H9 (cell line): ENCODE data around the gene IFT25. TPM values are rescaled to one million over a fixed set of nuclear protein-coding genes. Genes with fewer than 3 reads are reported as not detected.
"Not testable (repeated sequence)": the region's sequence is repeated elsewhere in the genome, so short reads cannot be mapped to it uniquely, and the experiment has no call there.

Source experiments
- DNase-seq: peaks from one replicate; pipeline ENCODE4 v3.0.0-alpha.2; 2017
- H2AFZ ChIP-seq: one replicate; pipeline ENCODE4 v1.6.1; 2013; ENCODE audit warnings: mild to moderate bottlenecking, low read length, control low read depth, moderate library complexity
- H2AK5ac ChIP-seq: 2 replicates; pipeline ENCODE4 v1.6.1; 2013; ENCODE audit warnings: low read length, control low read depth, mixed read lengths; ENCODE audit not compliant: insufficient read length
- H2BK120ac ChIP-seq: one replicate; pipeline ENCODE4 v1.6.1; 2013; ENCODE audit warnings: low read depth, mild to moderate bottlenecking, low read length, control low read depth, inconsistent platforms; ENCODE audit not compliant: poor library complexity, severe bottlenecking
- H2BK12ac ChIP-seq: 2 replicates; pipeline ENCODE4 v1.6.1; 2013; ENCODE audit warnings: low read length, control low read depth, mixed read lengths, low read depth; ENCODE audit not compliant: insufficient read length
- H2BK15ac ChIP-seq: 2 replicates; pipeline ENCODE4 v1.6.1; 2013; ENCODE audit warnings: low read depth, low read length, control low read depth
- H2BK20ac ChIP-seq: one replicate; pipeline ENCODE4 v1.6.1; 2013; ENCODE audit warnings: low read depth, mild to moderate bottlenecking, low read length, control low read depth, inconsistent platforms; ENCODE audit not compliant: poor library complexity, severe bottlenecking
- H2BK5ac ChIP-seq: 2 replicates; pipeline ENCODE4 v1.6.1; 2013; ENCODE audit warnings: low read length, control low read depth, mixed read lengths; ENCODE audit not compliant: insufficient read length
- H3K14ac ChIP-seq: 2 replicates; pipeline ENCODE4 v1.6.1; 2013; ENCODE audit warnings: low read length, control low read depth; ENCODE audit not compliant: insufficient read depth
- H3K18ac ChIP-seq: 2 replicates; pipeline ENCODE4 v1.6.1; 2013; ENCODE audit warnings: low read depth, mild to moderate bottlenecking, mixed read lengths, low read length, control low read depth; ENCODE audit not compliant: insufficient read length
- H3K23ac ChIP-seq: 2 replicates; pipeline ENCODE4 v1.6.1; 2013; ENCODE audit warnings: low read length, control low read depth, mixed read lengths, low read depth; ENCODE audit not compliant: insufficient read length
- H3K23me2 ChIP-seq: 2 replicates; pipeline ENCODE4 v1.6.1; 2013; ENCODE audit warnings: low read depth, mild to moderate bottlenecking, mixed read lengths, low read length, control low read depth; ENCODE audit not compliant: insufficient read length, poor library complexity, severe bottlenecking
- H3K27ac ChIP-seq: 2 replicates; pipeline ENCODE4 v1.5.1; 2013; ENCODE audit warnings: low read length, control low read depth, mixed read lengths, low read depth; ENCODE audit not compliant: insufficient read length
- H3K27me3 ChIP-seq: 2 replicates; pipeline ENCODE4 v1.6.1; 2013; ENCODE audit warnings: low read length, control low read depth, inconsistent platforms; ENCODE audit not compliant: insufficient read depth
- H3K4ac ChIP-seq: 2 replicates; pipeline ENCODE4 v1.6.1; 2013; ENCODE audit warnings: low read depth, mild to moderate bottlenecking, control low read depth, inconsistent platforms, low read length, moderate library complexity
- H3K4me1 ChIP-seq: 2 replicates; pipeline ENCODE4 v1.6.1; 2013; ENCODE audit warnings: low read length, control low read depth, inconsistent platforms; ENCODE audit not compliant: insufficient read depth
- H3K4me2 ChIP-seq: 2 replicates; pipeline ENCODE4 v1.6.1; 2013; ENCODE audit warnings: low read length, control low read depth, mixed read lengths; ENCODE audit not compliant: insufficient read length, insufficient read depth
- H3K56ac ChIP-seq: 2 replicates; pipeline ENCODE4 v1.6.1; 2013; ENCODE audit warnings: low read depth, mild to moderate bottlenecking, mixed read lengths, low read length, control low read depth; ENCODE audit not compliant: insufficient read length
- H3K79me1 ChIP-seq: 2 replicates; pipeline ENCODE4 v1.6.1; 2013; ENCODE audit warnings: low read depth, mild to moderate bottlenecking, moderate library complexity, low read length, control low read depth, inconsistent platforms; ENCODE audit not compliant: insufficient read depth, poor library complexity, severe bottlenecking
- H3K79me2 ChIP-seq: 2 replicates; pipeline ENCODE4 v1.6.1; 2013; ENCODE audit warnings: low read length, control low read depth, inconsistent platforms; ENCODE audit not compliant: insufficient read depth
- H3K9ac ChIP-seq: 2 replicates; pipeline ENCODE4 v1.6.1; 2013; ENCODE audit warnings: low read length, control low read depth, mixed read lengths; ENCODE audit not compliant: insufficient read length; ENCODE audit errors: extremely low read depth
- H3K9me3 ChIP-seq: one replicate; pipeline ENCODE4 v1.6.1; 2013; ENCODE audit warnings: low read depth, low read length, inconsistent platforms; ENCODE audit not compliant: control insufficient read depth
- H3T11ph ChIP-seq: one replicate; pipeline ENCODE4 v1.6.1; 2013; ENCODE audit warnings: mild to moderate bottlenecking, low read length, control low read depth, inconsistent platforms
- H4K20me1 ChIP-seq: one replicate; pipeline ENCODE4 v1.6.1; 2013; ENCODE audit not compliant: control insufficient read depth, insufficient read length, insufficient read depth
- H4K5ac ChIP-seq: 2 replicates; pipeline ENCODE4 v1.6.1; 2013; ENCODE audit warnings: low read depth, mild to moderate bottlenecking, mixed read lengths, low read length, control low read depth; ENCODE audit not compliant: insufficient read length
- H4K8ac ChIP-seq: replicated peaks from 2 replicates; pipeline ENCODE4 v1.6.1; 2013; ENCODE audit warnings: low read length, control low read depth, mixed read lengths, low read depth; ENCODE audit not compliant: insufficient read length
- H4K91ac ChIP-seq: 2 replicates; pipeline ENCODE4 v1.6.1; 2013; ENCODE audit warnings: low read depth, mild to moderate bottlenecking, moderate library complexity, mixed read lengths, low read length, control low read depth; ENCODE audit not compliant: insufficient read length
- H3K27ac Mint-ChIP-seq, 3 experiments: 2 replicates in 2 of 3; 3 replicates in 1 of 3; pipeline ENCODE4 v1.8.0; 2020 to 2021; ENCODE audit warnings: mixed read lengths in 3 of 3, mild to moderate bottlenecking in 1 of 3, moderate library complexity in 1 of 3
- H3K27me3 Mint-ChIP-seq: 2 replicates; pipeline ENCODE4 v1.8.0; 2021; ENCODE audit warnings: low read depth, mild to moderate bottlenecking, moderate library complexity, mixed read lengths
- H3K36me3 Mint-ChIP-seq, 3 experiments: 2 replicates in 2 of 3; 3 replicates in 1 of 3; pipeline ENCODE4 v1.8.0; 2020 to 2021; ENCODE audit warnings: low read depth in 3 of 3, mixed read lengths in 3 of 3; ENCODE audit not compliant: insufficient read depth in 1 of 3
- H3K4me1 Mint-ChIP-seq, 2 experiments: 2 replicates each; pipeline ENCODE4 v1.8.0; 2020; ENCODE audit warnings: mixed read lengths in 2 of 2
- H3K4me3 Mint-ChIP-seq, 2 experiments: 2 replicates in 1 of 2; 3 replicates in 1 of 2; pipeline ENCODE4 v1.8.0; 2020 to 2021; ENCODE audit warnings: mild to moderate bottlenecking in 2 of 2, mixed read lengths in 2 of 2, moderate library complexity in 1 of 2
- H3K9me3 Mint-ChIP-seq, 2 experiments: 2 replicates in 1 of 2; 3 replicates in 1 of 2; pipeline ENCODE4 v1.8.0; 2020; ENCODE audit warnings: mild to moderate bottlenecking in 2 of 2, mixed read lengths in 2 of 2, moderate library complexity in 1 of 2
- WGBS: extraction: QIAGEN DNeasy Blood & Tissue Kit; methylation state at CpG from one replicate; pipeline ENCODE4 v1.1.7; 2013; ENCODE audit warnings: missing lambda C conversion rate, low lambda C conversion rate, mixed read lengths; ENCODE audit not compliant: insufficient read length; ENCODE audit errors: extremely low coverage; 5-methylcytosine and 5-hydroxymethylcytosine counted together
- total RNA-seq: library from RNA; stranded (reverse); gene quantifications from 2 replicates; pipeline ENCODE4 v1.2.1, GENCODE V29; 2021

Gene IFT25
- total RNA-seq, 1 experiment from 2014 or later: 36.8 TPM

GRCh38 chr1:53881853-53882252 is 63.6 kb downstream of the IFT25 start:
- H2AFZ ChIP-seq, H4K20me1 ChIP-seq, H3K4me3 Mint-ChIP-seq, H3K27ac Mint-ChIP-seq, H2BK12ac ChIP-seq, H2BK15ac ChIP-seq, H2BK5ac ChIP-seq, H3K18ac ChIP-seq, H3K27me3 ChIP-seq, H3K4me1 Mint-ChIP-seq, H4K91ac ChIP-seq, H3K4me2 ChIP-seq, H3K4ac ChIP-seq, H3K23ac ChIP-seq, H3K79me2 ChIP-seq, H3K23me2 ChIP-seq, H3K56ac ChIP-seq, H3K27ac ChIP-seq, H2BK20ac ChIP-seq, H3K9me3 Mint-ChIP-seq, H3K27me3 Mint-ChIP-seq, H4K5ac ChIP-seq, H3K4me1 ChIP-seq, H3K9ac ChIP-seq, H2BK120ac ChIP-seq, H3K14ac ChIP-seq, H3K79me1 ChIP-seq, H2AK5ac ChIP-seq, H3T11ph ChIP-seq, H4K8ac ChIP-seq, H3K9me3 ChIP-seq, DNase-seq: not testable (repeated sequence)
- no CpG with 5 or more reads among the region's 2 CpGs for WGBS
- peaks cover 16 to 46% (median 29%) of the 10 kb centered on the region in 3 experiments; a peak in 6 of 7 replicates for H3K36me3 Mint-ChIP-seq
